GM12878 (cell line): ENCODE results near the gene A3GALT2. TPM values are rescaled to one million over a fixed set of nuclear protein-coding genes. Genes with fewer than 3 reads are reported as not detected.

Experiments
- ATAC-seq: fragments of 200-7000 bp; cut with Tn5 transposase; 3 replicates; pipeline ENCODE4 v1.9.1; 2020; ENCODE audit warnings: mild to moderate bottlenecking, moderate library complexity
- BruUV-seq: library from RNA; stranded (reverse); fragments of 400-500 nt; replicated peaks from 2 replicates; lab custom pipeline; 2021; lab: Mats Ljungman, UMichigan
- CTCF ChIA-PET: fragments of 300-600 bp; sonication (Branson Sonifier 250); formaldehyde crosslinking; extraction: SDS; loops from one replicate; lab custom pipeline; 2021; ENCODE audit warnings: inconsistent platforms; lab: Yijun Ruan, JAX
- POLR2A ChIA-PET: fragments of 350-600 bp; formaldehyde crosslinking; extraction: SDS; loops from one replicate; lab custom pipeline; 2021; ENCODE audit warnings: inconsistent platforms; lab: Charles Lee
- RAD21 ChIA-PET: fragments of 300-600 bp; sonication (Branson Sonifier 250); formaldehyde crosslinking; loops from one replicate; lab custom pipeline; 2023; ENCODE audit warnings: antibody characterized with exemption; ENCODE audit not compliant: unreplicated experiment; lab: Charles Lee
- SMC1A ChIA-PET: fragments of 300-600 bp; sonication (Branson Sonifier 250); formaldehyde crosslinking; loops from one replicate; lab custom pipeline; 2023; ENCODE audit not compliant: unreplicated experiment, uncharacterized antibody; lab: Charles Lee
- DNase-seq: peaks from one replicate; pipeline ENCODE4 v3.0.0-alpha.2; 2011; ENCODE audit warnings: low read depth, low spot score
- FAIRE-seq: peaks from 3 replicates; lab custom pipeline; 2011; peaks lifted over from hg19 to GRCh38; lab: Jason Lieb, UNC
- H2AFZ ChIP-seq: 2 replicates; pipeline ENCODE4 v1.6.0; 2011; ENCODE audit warnings: low read depth, low read length, control low read depth; ENCODE audit not compliant: control insufficient read depth
- H3K27ac ChIP-seq: 2 replicates; pipeline ENCODE4 v1.5.1; 2011; ENCODE audit warnings: control low read depth; ENCODE audit not compliant: control insufficient read depth, insufficient read depth
- H3K27me3 ChIP-seq, 2 experiments: replicated peaks in 1 of 2; 2 replicates each; pipeline versions ENCODE4 v1.6.0 to v1.6.1; 2011; ENCODE audit warnings: low read length in 1 of 2; ENCODE audit not compliant: control insufficient read depth in 2 of 2, insufficient read depth in 2 of 2
- H3K36me3 ChIP-seq, 2 experiments: 2 replicates each; pipeline ENCODE4 v1.5.1; 2011; ENCODE audit warnings: low read length in 1 of 2; ENCODE audit not compliant: control insufficient read depth in 2 of 2, insufficient read depth in 2 of 2
- H3K4me1 ChIP-seq: 2 replicates; pipeline ENCODE4 v1.6.1; 2011; ENCODE audit warnings: mild to moderate bottlenecking, low read length, moderate library complexity, mixed read lengths; ENCODE audit not compliant: control insufficient read depth, insufficient read depth
- H3K4me2 ChIP-seq: 2 replicates; pipeline ENCODE4 v1.6.0; 2011; ENCODE audit warnings: control low read depth; ENCODE audit not compliant: control insufficient read depth, insufficient read depth
- H3K4me3 ChIP-seq: fragments of 200-600 bp; sonication (generic); 2 replicates; pipeline ENCODE4 v1.5.1; 2016
- H3K79me2 ChIP-seq: 2 replicates; pipeline ENCODE4 v1.6.0; 2011; ENCODE audit warnings: low read length; ENCODE audit not compliant: control insufficient read depth, insufficient read depth
- H3K9ac ChIP-seq: 2 replicates; pipeline ENCODE4 v1.8.0; 2011; ENCODE audit warnings: low read length, control low read depth, mixed read lengths; ENCODE audit not compliant: control insufficient read depth, insufficient read depth
- H3K9me3 ChIP-seq: replicated peaks from 3 replicates; pipeline ENCODE4 v1.5.1; 2011; ENCODE audit warnings: mild to moderate bottlenecking, low read length; ENCODE audit not compliant: control insufficient read depth, insufficient read depth
- H4K20me1 ChIP-seq: 2 replicates; pipeline ENCODE4 v1.6.0; 2011; ENCODE audit not compliant: control insufficient read depth, insufficient read depth
- ATF3 ChIP-seq: IDR thresholded peaks from 2 replicates; pipeline ENCODE4 v1.6.1; 2011; ENCODE audit warnings: low read depth, mild to moderate bottlenecking, low read length, moderate library complexity, borderline replicate concordance; ENCODE audit errors: extremely low read depth
- ELK1 ChIP-seq: IDR thresholded peaks from 2 replicates; pipeline ENCODE4 v1.6.1; 2012; ENCODE audit warnings: low read depth, low read length, improper control_type of control experiment
- ESRRA ChIP-seq: IDR thresholded peaks from 2 replicates; pipeline ENCODE4 v1.6.1; 2012; ENCODE audit warnings: mild to moderate bottlenecking, low read length, improper control_type of control experiment
- HDGF ChIP-seq: fragments of 450-650 bp; IDR thresholded peaks from 2 replicates; pipeline ENCODE4 v1.6.1; 2016; ENCODE audit warnings: antibody characterized with exemption
- IKZF2 ChIP-seq, 2 experiments: fragments of 450-650 bp; IDR thresholded peaks; 2 replicates each; pipeline ENCODE4 v1.6.1; 2017; ENCODE audit warnings: mild to moderate bottlenecking in 2 of 2, moderate library complexity in 2 of 2
- SRF ChIP-seq, 2 experiments: IDR thresholded peaks; 2 replicates each; pipeline ENCODE4 v1.6.1; 2011; ENCODE audit warnings: low read depth in 2 of 2, low read length in 2 of 2, mild to moderate bottlenecking in 1 of 2, moderate library complexity in 1 of 2
- ZNF217 ChIP-seq: fragments of 450-650 bp; IDR thresholded peaks from 2 replicates; pipeline ENCODE4 v1.6.1; 2017; ENCODE audit warnings: antibody characterized with exemption, mild to moderate bottlenecking
- ZNF384 ChIP-seq: IDR thresholded peaks from 2 replicates; pipeline ENCODE4 v1.6.1; 2012; ENCODE audit warnings: low read depth, mild to moderate bottlenecking, low read length, improper control_type of control experiment, borderline replicate concordance
- WGBS: methylation state at CpG from one replicate; pipeline ENCODE4 v1.1.6; 2016; ENCODE audit warnings: low lambda C conversion rate; ENCODE audit not compliant: insufficient replicate concordance, insufficient coverage; ENCODE audit errors: missing lambda C conversion rate; 5-methylcytosine and 5-hydroxymethylcytosine counted together
- in situ Hi-C: fragments of 300-500 bp; cut with MboI; formaldehyde crosslinking; loops from 9 replicates; pipeline ENCODE4 v1.14.3; 2018; ENCODE audit warnings: mixed read lengths
- intact Hi-C: fragments of 100-400 bp; cut with micrococcal nuclease; formaldehyde crosslinking; loops from one replicate; pipeline ENCODE4 v1.14.2; 2022; ENCODE audit not compliant: unreplicated experiment
- polyA plus RNA-seq, 11 experiments: library from polyadenylated mRNA; depleted of rRNA in 4 of 11; unstranded in 6 of 11; stranded (reverse) in 5 of 11; fragments of >200 nt; fragmentation: Nextera tagmentation in 4 of 11; fragmentation: Illumina TruSeq in 1 of 11; extraction: Ambion mirVana in 4 of 11; extraction: Trizol in 1 of 11; gene quantifications; 1 replicate in 1 of 11; 2 replicates in 10 of 11; pipeline versions ENCODE4 v1.2.1 to v1.2.3, GENCODE V29; 2011 to 2016; ENCODE audit warnings: inconsistent platforms in 2 of 11, missing spikeins in 2 of 11, low read depth in 1 of 11
- total RNA-seq, 4 experiments: library from RNA; depleted of rRNA in 3 of 4; stranded (reverse); fragments of >200 nt in 3 of 4; fragmentation: Illumina TruSeq in 1 of 4; extraction: Trizol in 1 of 4; gene quantifications; 2 replicates each; pipeline versions ENCODE4 v1.2.1 to v1.2.3, GENCODE V29; 2013 to 2021

Gene A3GALT2
- total and polyA plus RNA-seq, 10 of the 15 experiments (the other 5 are each of a cell fraction or from before 2014, with no cell fraction given): not detected

GRCh38 chr1:33359931-33360330, 39.0 kb upstream of the A3GALT2 start:
- no peaks in the 10 kb centered on the region for H4K20me1 ChIP-seq
- DNase-seq (no peak), ATAC-seq (no peak), FAIRE-seq (no peak)
- in situ Hi-C loops (no loop called here), intact Hi-C loops (no loop called here)
- SMC1A ChIA-PET: interaction anchor here (1.1 to 2.4 kb wide), 2 partner anchors 17 to 64 kb away, joined by 3 to 10 read pairs; no protein-coding TSS in a partner anchor
- H3K27me3 ChIP-seq: no peaks in the 10 kb centered on the region
- H3K27ac ChIP-seq: no peak overlapping the region
- no peak overlapping the region for H3K9ac ChIP-seq
- TF ChIP-seq ELK1 (no peak), ATF3 (no peak), ZNF384 (no peak), ESRRA (no peak), IKZF2 (IDR thresholded peaks at IDR 0.05) (no peak), SRF (IDR thresholded peaks at IDR 0.05; ENCODE audit: low read depth in 2 of 2, low read length in 2 of 2) (no peak), HDGF (no peak), ZNF217 (no peak)
- H3K9me3 ChIP-seq: no peaks in the 10 kb centered on the region
- no peaks in the 10 kb centered on the region for H3K79me2 ChIP-seq
- WGBS: 88% methylated on average over 2 of the region's 2 CpGs
- H3K36me3 ChIP-seq: no peaks in the 10 kb centered on the region
- no peak overlapping the region for H3K4me2 ChIP-seq
- POLR2A ChIA-PET: interaction anchor here (0.5 kb wide), 2 partner anchors 126 to 130 kb away, joined by 3 to 5 read pairs; no protein-coding TSS in a partner anchor
- no TSS peak for BruUV-seq
- CTCF ChIA-PET: interaction anchor here (1.1 to 2.8 kb wide), 4 partner anchors 64 to 112 kb away, joined by 3 to 12 read pairs (median 6); no protein-coding TSS in a partner anchor
- H2AFZ ChIP-seq: no peak overlapping the region
- RAD21 ChIA-PET: interaction anchor here (0.9 kb wide), 1 partner anchor 45 kb away, joined by 3 read pairs; no protein-coding TSS in a partner anchor
- H3K4me3 ChIP-seq: no peak overlapping the region
- no peaks in the 10 kb centered on the region for H3K4me1 ChIP-seq
